Mesothelial cell of epicardium (in vitro differentiated cells): ENCODE results near the gene THRSP. TPM values are rescaled to one million over a fixed set of nuclear protein-coding genes. Genes with fewer than 3 reads are reported as not detected.
A peak's percentile ranks its signal among the peaks of the same experiment; 100 is the strongest.
"Not testable (repeated sequence)": the region's sequence is repeated elsewhere in the genome, so short reads cannot be mapped to it uniquely, and the experiment has no call there.

ENCODE experiments used
- DNase-seq, 2 experiments: peaks; one replicate each; pipeline ENCODE4 v3.0.0; 2021; ENCODE audit warnings: low spot score in 2 of 2; ENCODE audit not compliant: unreplicated experiment in 2 of 2
- H3K27ac Mint-ChIP-seq: 2 replicates; pipeline ENCODE4 v1.8.0; 2021; ENCODE audit warnings: mixed read lengths
- H3K27me3 Mint-ChIP-seq: 2 replicates; pipeline ENCODE4 v1.8.0; 2021; ENCODE audit warnings: low read depth, mixed read lengths
- H3K36me3 Mint-ChIP-seq: 2 replicates; pipeline ENCODE4 v1.8.0; 2021; ENCODE audit warnings: mixed read lengths
- H3K4me1 Mint-ChIP-seq: 2 replicates; pipeline ENCODE4 v1.8.0; 2021; ENCODE audit warnings: mixed read lengths
- H3K4me3 Mint-ChIP-seq: 2 replicates; pipeline ENCODE4 v1.8.0; 2021; ENCODE audit warnings: mild to moderate bottlenecking, moderate library complexity, mixed read lengths
- H3K9me3 Mint-ChIP-seq: 2 replicates; pipeline ENCODE4 v1.8.0; 2021; ENCODE audit warnings: mixed read lengths
- CTCF ChIP-seq: fragments of 200-600 bp; sonication (generic); IDR thresholded peaks from one replicate; pipeline ENCODE4 v1.5.0; 2021; ENCODE audit warnings: antibody characterized with exemption; ENCODE audit not compliant: unreplicated experiment
- total RNA-seq: library from RNA; stranded (reverse); gene quantifications from 3 replicates; pipeline ENCODE4 v1.2.1, GENCODE V29; 2021

Gene THRSP
- total RNA-seq, 1 donor from 2014 or later: 0.31 TPM

GRCh38 chr11:78070621-78071020, 7.0 kb downstream of the THRSP start:
- no peak for TF ChIP-seq CTCF

GRCh38 chr11:78071717-78072116, 8.1 kb downstream of the THRSP start:
- peaks cover 5% of the 10 kb centered on the region for H3K9me3 Mint-ChIP-seq
- H3K4me1 Mint-ChIP-seq: peaks cover 14% of the 10 kb centered on the region
- no peak overlapping the region for H3K4me3 Mint-ChIP-seq
- H3K27ac Mint-ChIP-seq: no peak overlapping the region
- H3K27me3 Mint-ChIP-seq: no peaks in the 10 kb centered on the region
- peaks cover 34% of the 10 kb centered on the region for H3K36me3 Mint-ChIP-seq
- no peak for TF ChIP-seq CTCF
- DNase-seq: no peak

More at GRCh38 chr11:78070621-78071020, 7.0 kb downstream of the THRSP start:
- no peak for DNase-seq
- peaks cover 5% of the 10 kb centered on the region for H3K9me3 Mint-ChIP-seq
- H3K4me1 Mint-ChIP-seq: peaks cover 9% of the 10 kb centered on the region
- H3K27ac Mint-ChIP-seq: no peak overlapping the region
- no peak overlapping the region for H3K4me3 Mint-ChIP-seq
- peaks cover 33% of the 10 kb centered on the region for H3K36me3 Mint-ChIP-seq
- H3K27me3 Mint-ChIP-seq: no peaks in the 10 kb centered on the region

- no peak overlapping the region for H3K4me3 Mint-ChIP-seq
- H3K9me3 Mint-ChIP-seq: peaks cover 3% of the 10 kb centered on the region
- no peaks in the 10 kb centered on the region for H3K27me3 Mint-ChIP-seq
- H3K27ac Mint-ChIP-seq: no peak overlapping the region
- DNase-seq: no peak
- H3K4me1 Mint-ChIP-seq: peaks cover 16% of the 10 kb centered on the region
- no peak for TF ChIP-seq CTCF
- peaks cover 31% of the 10 kb centered on the region for H3K36me3 Mint-ChIP-seq
Measured at GRCh38 chr11:78072455-78072854, 8.8 kb downstream of the THRSP start.

GRCh38 chr11:78074756-78075155, 11.1 kb downstream of the THRSP start:
- Mint-ChIP-seq H3K4me3 (no peak overlapping the region), H3K36me3 (peaks cover 23% of the 10 kb centered on the region), H3K27ac (peak overlapping the region; percentile 13), H3K9me3 (no peaks in the 10 kb centered on the region), H3K4me1 (peaks cover 29% of the 10 kb centered on the region), H3K27me3 (no peaks in the 10 kb centered on the region)
- TF ChIP-seq CTCF: no peak
- DNase-seq: no peak

GRCh38 chr11:78076733-78077403, 13.2 kb downstream of the THRSP start:
- Mint-ChIP-seq H3K4me3 (peak overlapping the region; percentile 0), H3K9me3 (no peaks in the 10 kb centered on the region), H3K27ac (peak overlapping the region; percentile 0), H3K4me1 (peaks cover 28% of the 10 kb centered on the region), H3K27me3 (peaks cover 2% of the 10 kb centered on the region), H3K36me3 (peaks cover 14% of the 10 kb centered on the region)
- TF ChIP-seq CTCF: no peak
- DNase-seq: no peak

- H3K36me3 Mint-ChIP-seq, H3K27me3 Mint-ChIP-seq, H3K9me3 Mint-ChIP-seq, DNase-seq: not testable (repeated sequence)
- H3K4me1 Mint-ChIP-seq: peaks cover 28% of the 10 kb centered on the region
- peak overlapping the region; percentile 63 for H3K27ac Mint-ChIP-seq
- H3K4me3 Mint-ChIP-seq: peak overlapping the region; percentile 92
Measured at GRCh38 chr11:78077592-78077991, 13.9 kb downstream of the THRSP start.
